Caco-2 (cell line): Measurements from ENCODE around the gene SPSB2. TPM values are rescaled to one million over a fixed set of nuclear protein-coding genes. Genes with fewer than 3 reads are reported as not detected.
A peak's percentile ranks its signal among the peaks of the same experiment; 100 is the strongest.

ENCODE experiments used
- Bru-seq: library from RNA; stranded (reverse); fragments of 400-500 nt; gene quantifications from one replicate; lab custom pipeline; 2021; lab: Mats Ljungman, UMichigan
- BruChase-seq, 2 experiments: library from RNA; stranded (reverse); fragments of 400-500 nt; gene quantifications; one replicate each; lab custom pipeline; 2021; lab: Mats Ljungman, UMichigan
- BruUV-seq: library from RNA; stranded (reverse); fragments of 400-500 nt; replicated peaks from 2 replicates; lab custom pipeline; 2021; lab: Mats Ljungman, UMichigan
- CTCF ChIA-PET: fragments of 300-600 bp; sonication (Branson Sonifier 250); formaldehyde crosslinking; loops from one replicate; lab custom pipeline; 2022; ENCODE audit warnings: antibody characterized with exemption; lab: Charles Lee
- POLR2A ChIA-PET: fragments of 300-600 bp; sonication (Branson Sonifier 250); formaldehyde crosslinking; loops from one replicate; lab custom pipeline; 2022; ENCODE audit warnings: antibody characterized with exemption; lab: Charles Lee
- DNase-seq, 2 experiments: peaks; one replicate each; pipeline versions ENCODE4 v3.0.0 to v3.0.0-alpha.2; 2020 to 2022
- H3K27me3 ChIP-seq: replicated peaks from 2 replicates; pipeline ENCODE4 v1.6.0; 2011; ENCODE audit warnings: low read length; ENCODE audit not compliant: control insufficient read depth, insufficient read depth
- H3K36me3 ChIP-seq: 2 replicates; pipeline ENCODE4 v1.5.1; 2011; ENCODE audit warnings: low read length; ENCODE audit not compliant: control insufficient read depth, insufficient read depth
- H3K4me1 ChIP-seq: fragments of 250-450 bp; sonication (Bioruptor Pico); 2 replicates; pipeline ENCODE4 v1.5.1; 2020; ENCODE audit warnings: mild to moderate bottlenecking
- H3K4me3 ChIP-seq: 2 replicates; pipeline ENCODE4 v1.5.1; 2011; ENCODE audit warnings: low read depth, mild to moderate bottlenecking, control low read depth, low read length
- H3K9me3 ChIP-seq: fragments of 250-450 bp; sonication (Bioruptor Pico); 2 replicates; pipeline ENCODE4 v1.5.1; 2020; ENCODE audit warnings: mild to moderate bottlenecking, moderate library complexity
- H3K27ac Mint-ChIP-seq: one replicate; pipeline ENCODE4 v1.8.0; 2022; ENCODE audit warnings: mixed read lengths; ENCODE audit not compliant: unreplicated experiment
- H3K27me3 Mint-ChIP-seq: one replicate; pipeline ENCODE4 v1.8.0; 2022; ENCODE audit warnings: mixed read lengths; ENCODE audit not compliant: insufficient read depth, unreplicated experiment
- H3K36me3 Mint-ChIP-seq: one replicate; pipeline ENCODE4 v1.8.0; 2022; ENCODE audit warnings: mild to moderate bottlenecking, mixed read lengths; ENCODE audit not compliant: insufficient read depth, unreplicated experiment
- H3K4me1 Mint-ChIP-seq: one replicate; pipeline ENCODE4 v1.8.0; 2022; ENCODE audit warnings: low read depth, mixed read lengths; ENCODE audit not compliant: unreplicated experiment
- H3K4me3 Mint-ChIP-seq: one replicate; pipeline ENCODE4 v1.8.0; 2022; ENCODE audit warnings: mild to moderate bottlenecking, moderate library complexity, mixed read lengths; ENCODE audit not compliant: unreplicated experiment
- H3K9me3 Mint-ChIP-seq: one replicate; pipeline ENCODE4 v1.8.0; 2022; ENCODE audit warnings: mixed read lengths; ENCODE audit not compliant: unreplicated experiment
- CTCF ChIP-seq, 2 experiments: fragments of 200-600 bp in 1 of 2; IDR thresholded peaks; 1 replicate in 1 of 2; 2 replicates in 1 of 2; pipeline versions ENCODE4 v1.5.1 to v1.8.0; 2011 to 2022; ENCODE audit warnings: antibody characterized with exemption in 1 of 2, control low read depth in 1 of 2, inconsistent platforms in 1 of 2, low read depth in 1 of 2, low read length in 1 of 2, mild to moderate bottlenecking in 1 of 2, moderate library complexity in 1 of 2; ENCODE audit not compliant: insufficient read depth in 1 of 2, severe bottlenecking in 1 of 2, unreplicated experiment in 1 of 2
- intact Hi-C: fragments of 100-400 bp; cut with micrococcal nuclease; formaldehyde crosslinking; loops from one replicate; pipeline ENCODE4 v1.10.0; 2022; ENCODE audit not compliant: unreplicated experiment
- long read RNA-seq: library from polyadenylated mRNA; stranded (forward); transcript quantifications from one replicate; pipeline ENCODE4 v2.0.0, GENCODE V29; 2022
- total RNA-seq: library from RNA; stranded (reverse); gene quantifications from 2 replicates; pipeline ENCODE4 v1.2.3, GENCODE V29; 2022

Gene SPSB2
- 23.7 and 24.7 TPM in 2 replicates for total RNA-seq
- Bru-seq, nascent RNA = percentile 81 among the genes with signal in this experiment
- BruChase-seq, experiment 1, labeled RNA remaining after a 2-hour chase = percentile 74 among the genes with signal in this experiment
- BruChase-seq, experiment 2, labeled RNA remaining after a 6-hour chase = percentile 66 among the genes with signal in this experiment
- long read RNA-seq, partial matches to known transcripts = 8 of 11 reads
- long read RNA-seq, other reads (novel, unspliced or antisense) = 3 of 11 reads

GRCh38 chr12:6873094-6874014 is at the start of gene SPSB2:
TSS of gene SPSB2 (minus strand) at chr12:6873303. CDS start at chr12:6872901, 402 bp downstream.
- no peaks in the 10 kb centered on the region for H3K27me3 ChIP-seq
- H3K36me3 Mint-ChIP-seq = peaks cover 86% of the 10 kb centered on the region
- peaks cover 47% of the 10 kb centered on the region for H3K4me1 Mint-ChIP-seq
- ChIA-PET POLR2A (interaction anchor here (0.5 to 3.7 kb wide), 16 partner anchors 9 to 184 kb away, joined by 3 to 56 read pairs (median 6); partner anchors contain the start of genes C12orf57, CDCA3, COPS7A and MLF2), CTCF (interaction anchor here (0.6 to 3.5 kb wide), 30 partner anchors 8 to 316 kb away, joined by 3 to 87 read pairs (median 7); partner anchors contain the start of genes C12orf57, CDCA3, COPS7A and ENO2)
- no peak for TF ChIP-seq CTCF (IDR thresholded peaks at IDR 0.05; ENCODE audit: insufficient read depth in 1 of 2, low read depth in 1 of 2, low read length in 1 of 2, severe bottlenecking in 1 of 2, unreplicated experiment in 1 of 2)
- H3K27ac Mint-ChIP-seq = peak within 1 kb of the TSS; percentile 95
- no TSS peak for BruUV-seq
- peak; percentile 100 for DNase-seq
- H3K4me3 Mint-ChIP-seq = peak within 1 kb of the TSS; percentile 98
- H3K36me3 ChIP-seq = peaks cover 7% of the 10 kb centered on the region
- H3K4me1 ChIP-seq = peaks cover 26% of the 10 kb centered on the region
- H3K27me3 Mint-ChIP-seq = no peaks in the 10 kb centered on the region
- H3K4me3 ChIP-seq = peak within 1 kb of the TSS; percentile 89
- H3K9me3 Mint-ChIP-seq = no peaks in the 10 kb centered on the region
- intact Hi-C loops = loop anchor here (1.0 kb wide), 4 partner anchors 13 to 64 kb away; partner anchors contain the start of gene LRRC23
- no peaks in the 10 kb centered on the region for H3K9me3 ChIP-seq

- Mint-ChIP-seq H3K4me3 (no peak overlapping the region), H3K4me1 (peaks cover 30% of the 10 kb centered on the region), H3K27ac (no peak overlapping the region), H3K36me3 (peaks cover 6% of the 10 kb centered on the region), H3K27me3 (no peaks in the 10 kb centered on the region), H3K9me3 (no peaks in the 10 kb centered on the region)
- BruUV-seq = no TSS peak
- Histone ChIP-seq H3K9me3 (no peaks in the 10 kb centered on the region), H3K4me1 (peaks cover 23% of the 10 kb centered on the region), H3K4me3 (no peak overlapping the region), H3K36me3 (no peaks in the 10 kb centered on the region), H3K27me3 (no peaks in the 10 kb centered on the region)
- CTCF ChIA-PET = interaction anchor here (0.6 to 1.4 kb wide), 3 partner anchors 15 to 1838 kb away, joined by 3 to 4 read pairs (median 3); partner anchors contain the start of gene SPSB2
- peak in 1 of 2 experiments; percentile 47 for DNase-seq
- intact Hi-C loops = no loop called here
- no peak for TF ChIP-seq CTCF (IDR thresholded peaks at IDR 0.05; ENCODE audit: insufficient read depth in 1 of 2, low read depth in 1 of 2, low read length in 1 of 2, severe bottlenecking in 1 of 2, unreplicated experiment in 1 of 2)
- POLR2A ChIA-PET = interaction anchor here (0.6 to 1.0 kb wide), 2 partner anchors 31 to 53 kb away, joined by 3 read pairs; no protein-coding TSS in a partner anchor
These were observed 49.2 kb upstream of the SPSB2 start for GRCh38 chr12:6921996-6922946.
